RWPE1 (cell line): ENCODE measurements around the gene DCTN2.

Experiments used
- CTCF ChIA-PET: fragments of 350-600 bp; sonication (Branson Sonifier 250); formaldehyde crosslinking; extraction: SDS; loops from one replicate; lab custom pipeline; 2021; lab: Yijun Ruan, JAX
- POLR2A ChIA-PET: fragments of 400-600 bp; formaldehyde crosslinking; extraction: SDS; loops from one replicate; lab custom pipeline; 2020; ENCODE audit warnings: antibody characterized with exemption; ENCODE audit not compliant: low non-redundant PET; lab: Yijun Ruan, JAX
- DNase-seq: peaks from one replicate; pipeline ENCODE4 v3.0.0; 2012; ENCODE audit warnings: low spot score
- H3K27ac ChIP-seq: fragments of 450-650 bp; 2 replicates; pipeline ENCODE4 v1.5.1; 2017
- TF ChIP-seq, protein P1 (sequence below): fragments of 450-650 bp; conservative IDR thresholded peaks from 2 replicates; pipeline ENCODE4 v1.5.1; 2017; ENCODE audit warnings: low read depth, mild to moderate bottlenecking

Gene DCTN2

GRCh38 chr12:57534250-57534649 is 12.7 kb downstream of the DCTN2 start:
- POLR2A ChIA-PET: interaction anchor here (0.6 kb wide), 1 partner anchor 10 kb away, joined by 3 read pairs; no protein-coding TSS in a partner anchor
- peak overlapping the region; percentile 20; the same call in 1 of the 2 replicates for H3K27ac ChIP-seq
- CTCF ChIA-PET: interaction anchor here (0.6 to 1.0 kb wide), 4 partner anchors 10 to 86 kb away, joined by 3 to 4 read pairs (median 3); no protein-coding TSS in a partner anchor
- TF ChIP-seq, protein P1, sequence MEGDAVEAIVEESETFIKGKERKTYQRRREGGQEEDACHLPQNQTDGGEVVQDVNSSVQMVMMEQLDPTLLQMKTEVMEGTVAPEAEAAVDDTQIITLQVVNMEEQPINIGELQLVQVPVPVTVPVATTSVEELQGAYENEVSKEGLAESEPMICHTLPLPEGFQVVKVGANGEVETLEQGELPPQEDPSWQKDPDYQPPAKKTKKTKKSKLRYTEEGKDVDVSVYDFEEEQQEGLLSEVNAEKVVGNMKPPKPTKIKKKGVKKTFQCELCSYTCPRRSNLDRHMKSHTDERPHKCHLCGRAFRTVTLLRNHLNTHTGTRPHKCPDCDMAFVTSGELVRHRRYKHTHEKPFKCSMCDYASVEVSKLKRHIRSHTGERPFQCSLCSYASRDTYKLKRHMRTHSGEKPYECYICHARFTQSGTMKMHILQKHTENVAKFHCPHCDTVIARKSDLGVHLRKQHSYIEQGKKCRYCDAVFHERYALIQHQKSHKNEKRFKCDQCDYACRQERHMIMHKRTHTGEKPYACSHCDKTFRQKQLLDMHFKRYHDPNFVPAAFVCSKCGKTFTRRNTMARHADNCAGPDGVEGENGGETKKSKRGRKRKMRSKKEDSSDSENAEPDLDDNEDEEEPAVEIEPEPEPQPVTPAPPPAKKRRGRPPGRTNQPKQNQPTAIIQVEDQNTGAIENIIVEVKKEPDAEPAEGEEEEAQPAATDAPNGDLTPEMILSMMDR: no peak
- DNase-seq: no peak

- no peak for DNase-seq
- H3K27ac ChIP-seq: no peak overlapping the region
- POLR2A ChIA-PET: no interaction called here
- CTCF ChIA-PET: no interaction called here
- TF ChIP-seq, protein P1: no peak
Measured at GRCh38 chr12:57533108-57533507, 13.9 kb downstream of the DCTN2 start.

GRCh38 chr12:57531836-57532235 is 15.2 kb downstream of the DCTN2 start:
- POLR2A ChIA-PET: no interaction called here
- DNase-seq: no peak
- TF ChIP-seq, protein P1: no peak
- CTCF ChIA-PET: interaction anchor here (0.6 to 1.0 kb wide), 3 partner anchors 20 to 101 kb away, joined by 3 to 5 read pairs (median 3); partner anchors contain the start of gene B4GALNT1
- peak overlapping the region; percentile 23; the same call in 1 of the 2 replicates for H3K27ac ChIP-seq

DNA sequence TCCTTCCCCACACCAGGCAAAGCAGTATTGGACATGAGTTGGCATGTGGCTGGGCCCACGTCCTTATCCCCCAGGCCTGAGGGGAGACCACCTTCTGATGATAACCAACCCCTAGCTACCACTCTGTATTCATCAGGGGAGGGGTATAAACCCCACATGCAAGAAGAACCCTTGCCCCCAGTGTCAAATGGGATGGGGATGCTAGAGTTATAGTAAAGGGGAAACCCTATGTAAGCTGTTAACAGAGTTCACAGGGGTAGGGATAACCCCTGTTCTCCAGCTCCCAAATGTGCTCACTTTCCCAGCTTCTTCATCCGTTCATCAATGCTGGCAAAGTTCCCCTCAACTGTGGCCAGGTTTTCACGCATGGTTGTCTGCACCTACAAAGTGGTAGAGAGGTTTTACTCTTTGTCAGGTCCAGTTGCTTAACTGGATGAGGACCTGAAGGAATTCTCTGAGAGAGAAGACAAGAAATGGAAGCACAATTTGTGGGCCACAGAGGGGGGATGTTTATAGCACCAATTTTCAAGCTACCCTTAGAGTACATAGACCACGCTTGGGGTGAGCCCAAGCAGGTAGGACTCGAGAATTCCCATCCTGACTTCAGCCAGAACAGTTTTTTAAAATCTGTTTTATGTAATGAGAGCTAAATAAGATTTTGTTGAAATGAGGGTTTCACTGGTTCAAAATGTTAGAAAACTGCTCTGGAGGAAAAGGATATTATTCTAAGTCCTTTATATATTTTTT is 16.4 kb downstream of the DCTN2 start:
- H3K27ac ChIP-seq: peak overlapping the region; percentile 98
- POLR2A ChIA-PET: interaction anchor here (0.6 kb wide), 1 partner anchor 11 kb away, joined by 3 read pairs; no protein-coding TSS in a partner anchor
- TF ChIP-seq, protein P1: no peak
- CTCF ChIA-PET: no interaction called here
- DNase-seq: no peak

DNA sequence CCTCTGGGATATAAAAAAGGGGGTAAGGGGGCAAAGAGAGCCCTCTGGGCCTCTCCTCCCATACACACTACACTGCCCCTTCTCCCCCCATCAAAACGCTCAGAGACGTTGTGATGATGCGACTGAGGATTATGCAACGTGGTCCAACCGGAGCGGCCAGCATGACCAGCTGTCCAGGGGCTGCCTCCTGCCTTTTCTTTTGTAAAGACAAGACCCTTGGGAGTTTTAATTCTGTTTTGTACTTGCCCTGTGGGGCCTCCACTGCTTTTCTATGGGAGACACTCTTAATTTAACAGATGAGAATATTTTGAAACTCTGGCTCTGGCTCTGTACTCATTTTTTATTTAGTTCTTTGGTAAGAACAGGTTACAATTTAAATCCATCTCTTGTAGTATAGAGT is 17.2 kb downstream of the DCTN2 start:
- ChIA-PET POLR2A (no interaction called here), CTCF (no interaction called here)
- peak overlapping the region; percentile 98 for H3K27ac ChIP-seq
- no peak for DNase-seq
- TF ChIP-seq, protein P1: no peak

DNA sequence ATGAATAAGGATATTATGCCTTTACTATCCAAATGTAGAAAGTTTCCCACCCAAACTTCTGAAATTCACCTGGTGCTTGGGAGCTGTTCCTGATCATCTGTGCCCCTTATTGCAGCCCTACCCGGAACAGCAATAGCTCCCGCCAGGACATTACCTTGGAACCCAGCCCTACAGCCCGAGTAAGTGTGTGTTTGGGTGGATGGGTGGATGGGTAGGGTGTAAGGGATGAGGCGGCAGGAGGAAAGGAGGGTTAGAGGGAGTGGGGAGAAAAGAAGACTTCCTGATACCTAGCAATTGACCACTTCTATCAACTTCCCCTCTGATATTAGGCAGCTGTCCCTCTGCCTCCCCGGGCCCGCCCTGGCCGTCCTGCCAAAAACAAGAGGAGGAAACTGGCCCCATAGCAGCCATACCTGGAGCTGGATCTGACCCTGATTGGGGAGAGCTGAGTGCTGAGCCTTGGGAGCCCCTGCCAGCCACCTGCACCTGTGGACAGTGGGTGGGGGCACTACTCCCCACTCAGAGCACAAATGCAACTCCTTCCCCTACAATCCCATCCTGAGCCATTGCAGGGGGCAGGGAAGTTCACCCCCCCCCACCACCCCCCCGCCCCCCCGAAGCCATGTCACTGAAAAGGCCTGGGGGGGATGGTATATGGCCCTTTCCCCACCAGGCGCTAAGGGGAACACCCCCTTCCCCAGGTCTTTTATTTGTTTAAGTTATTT is 18.0 kb downstream of the DCTN2 start:
- no peak for DNase-seq
- POLR2A ChIA-PET: interaction anchor here (0.9 kb wide), 1 partner anchor 8 kb away, joined by 3 read pairs; the partner anchor contains the start of gene DDIT3
- H3K27ac ChIP-seq: peak overlapping the region; percentile 98
- TF ChIP-seq, protein P1: no peak
- CTCF ChIA-PET: interaction anchor here (0.7 to 1.1 kb wide), 4 partner anchors 9 to 206 kb away, joined by 3 to 5 read pairs (median 3); no protein-coding TSS in a partner anchor
